Stomach (tissue), 4 donors: Measurements from ENCODE around the gene NFXL1.

ENCODE experiments used
- EP300 ChIP-seq: sonication (generic); formaldehyde crosslinking; IDR thresholded peaks from one replicate; pipeline ENCODE4 v1.6.1; 2017; ENCODE audit warnings: antibody characterized with exemption
- POLR2A ChIP-seq, 4 donors: fragments of 450-650 bp; IDR thresholded peaks; one replicate each; pipeline ENCODE4 v1.6.1; 2016; ENCODE audit warnings: antibody characterized with exemption in 4 of 4, control low read depth in 2 of 4, mild to moderate bottlenecking in 1 of 4, moderate library complexity in 1 of 4
- POLR2AphosphoS5 ChIP-seq, 3 donors: sonication (generic); formaldehyde crosslinking; IDR thresholded peaks; one replicate each; pipeline ENCODE4 v1.6.1; 2016; ENCODE audit warnings: antibody characterized with exemption in 3 of 3
- TF ChIP-seq, protein P1 (sequence below), 7 experiments: fragments of 450-650 bp in 4 of 7; fragments of 200-600 bp in 3 of 7; sonication (generic) in 3 of 7; IDR thresholded peaks; one replicate each; pipeline ENCODE4 v1.5.1; 2016 to 2019; ENCODE audit warnings: antibody characterized with exemption in 7 of 7, control low read depth in 2 of 7, mild to moderate bottlenecking in 1 of 7

DNA sequence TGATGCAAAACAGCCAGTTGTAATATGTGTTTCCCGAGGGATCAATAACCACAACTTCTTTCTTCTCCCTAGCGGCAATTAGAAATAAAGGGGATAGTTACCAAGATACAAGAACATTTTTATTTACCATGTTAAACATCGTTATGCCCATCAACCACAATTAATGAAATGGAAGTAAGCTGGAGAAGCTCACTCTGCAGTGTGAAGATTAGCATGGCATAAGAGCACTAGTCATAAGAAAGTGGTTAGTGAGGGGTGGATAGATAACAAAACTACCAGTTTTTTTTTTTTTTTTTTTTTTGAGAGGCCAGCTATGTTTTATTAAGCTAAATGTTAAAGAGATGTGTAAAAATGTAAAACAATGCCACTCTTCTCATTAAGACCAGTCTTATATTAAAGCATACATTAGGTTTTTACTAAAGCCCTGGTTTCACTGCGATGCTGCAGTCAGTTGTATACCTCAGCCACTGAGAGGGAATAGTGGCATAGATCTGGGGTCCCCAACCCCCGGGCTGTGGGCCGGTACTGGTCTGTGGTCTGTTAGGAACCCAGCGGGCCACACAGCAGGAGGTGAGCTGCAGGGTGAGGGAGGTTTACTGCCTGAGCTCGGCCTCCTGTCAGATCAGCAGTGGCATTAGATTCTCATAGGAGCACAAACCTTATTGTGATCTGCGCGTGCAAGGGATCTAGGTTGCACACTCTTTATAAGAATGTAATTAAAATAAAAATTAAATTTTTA lies 27.9 kb upstream of the NFXL1 start:
- no peak for TF ChIP-seq POLR2AphosphoS5 (IDR thresholded peaks at IDR 0.05)
- no peak for TF ChIP-seq POLR2A (IDR thresholded peaks at IDR 0.05)
- TF ChIP-seq, protein P1, sequence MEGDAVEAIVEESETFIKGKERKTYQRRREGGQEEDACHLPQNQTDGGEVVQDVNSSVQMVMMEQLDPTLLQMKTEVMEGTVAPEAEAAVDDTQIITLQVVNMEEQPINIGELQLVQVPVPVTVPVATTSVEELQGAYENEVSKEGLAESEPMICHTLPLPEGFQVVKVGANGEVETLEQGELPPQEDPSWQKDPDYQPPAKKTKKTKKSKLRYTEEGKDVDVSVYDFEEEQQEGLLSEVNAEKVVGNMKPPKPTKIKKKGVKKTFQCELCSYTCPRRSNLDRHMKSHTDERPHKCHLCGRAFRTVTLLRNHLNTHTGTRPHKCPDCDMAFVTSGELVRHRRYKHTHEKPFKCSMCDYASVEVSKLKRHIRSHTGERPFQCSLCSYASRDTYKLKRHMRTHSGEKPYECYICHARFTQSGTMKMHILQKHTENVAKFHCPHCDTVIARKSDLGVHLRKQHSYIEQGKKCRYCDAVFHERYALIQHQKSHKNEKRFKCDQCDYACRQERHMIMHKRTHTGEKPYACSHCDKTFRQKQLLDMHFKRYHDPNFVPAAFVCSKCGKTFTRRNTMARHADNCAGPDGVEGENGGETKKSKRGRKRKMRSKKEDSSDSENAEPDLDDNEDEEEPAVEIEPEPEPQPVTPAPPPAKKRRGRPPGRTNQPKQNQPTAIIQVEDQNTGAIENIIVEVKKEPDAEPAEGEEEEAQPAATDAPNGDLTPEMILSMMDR (IDR thresholded peaks at IDR 0.05), result no peak
- no peak for TF ChIP-seq EP300
